ENCODE results near the gene HAVCR1. TPM values are rescaled to one million over a fixed set of nuclear protein-coding genes. Genes with fewer than 3 reads are reported as not detected.
"Not testable (repeated sequence)": the region's sequence is repeated elsewhere in the genome, so short reads cannot be mapped to it uniquely, and the experiment has no call there.

The HAVCR1 gene
- total RNA-seq, 1 experiment from 2014 or later = not detected

DNA sequence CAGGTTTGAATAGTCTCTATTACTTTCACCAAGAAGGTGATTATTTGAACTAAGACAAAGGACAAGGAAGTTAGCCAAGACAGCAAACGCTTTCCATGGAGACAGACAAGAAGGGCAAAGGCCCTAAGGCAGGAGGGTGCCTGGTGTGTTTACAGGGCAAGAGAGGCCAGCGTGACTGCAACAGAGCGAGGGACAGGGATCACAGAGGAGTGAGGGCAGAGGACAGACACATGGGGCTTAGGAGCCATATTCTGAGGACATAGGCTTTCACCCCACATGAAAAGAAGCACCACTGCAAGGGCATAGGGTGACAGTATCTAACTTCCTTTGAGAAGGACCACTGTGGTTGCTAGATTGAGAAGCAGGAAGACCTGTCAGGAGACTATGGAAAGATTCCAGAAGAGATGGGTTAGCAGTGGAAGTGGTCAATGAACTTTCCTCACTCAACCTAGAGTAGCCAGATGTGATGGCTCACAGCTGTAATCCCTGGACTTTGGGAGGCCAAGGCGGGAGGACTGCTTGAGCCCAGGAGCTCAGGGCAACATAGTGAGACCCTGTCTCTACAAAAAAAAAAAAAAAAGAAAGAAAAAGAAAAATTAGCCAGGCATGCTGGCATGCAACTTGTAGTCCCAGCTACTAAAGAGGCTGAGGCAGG lies 5.0 kb upstream of the HAVCR1 start:
- intact Hi-C loops (cut with micrococcal nuclease; ENCODE audit: unreplicated experiment) = no loop called here
- Histone ChIP-seq H3K4me1 (ENCODE audit: insufficient read depth, low read length, poor library complexity, severe bottlenecking) (no peaks in the 10 kb centered on the region), H3K9me3 (ENCODE audit: low read depth, low read length, poor library complexity, severe bottlenecking) (no peaks in the 10 kb centered on the region), H3K4me3 (ENCODE audit: low read depth, low read length, poor library complexity, severe bottlenecking) (no peak overlapping the region), H3K27ac (ENCODE audit: low read depth, low read length, poor library complexity, severe bottlenecking) (no peak overlapping the region), H3K27me3 (replicated peaks; ENCODE audit: insufficient read depth, low read depth, low read length, poor library complexity) (no peaks in the 10 kb centered on the region), H3K36me3 (ENCODE audit: insufficient read depth, low read length, poor library complexity, severe bottlenecking) (no peaks in the 10 kb centered on the region)
- no peak for DNase-seq (ENCODE audit: low spot score)
- ChIA-PET POLR2A (ENCODE audit: low non-redundant PET) (no interaction called here), CTCF (no interaction called here)
- TF ChIP-seq, protein P1, sequence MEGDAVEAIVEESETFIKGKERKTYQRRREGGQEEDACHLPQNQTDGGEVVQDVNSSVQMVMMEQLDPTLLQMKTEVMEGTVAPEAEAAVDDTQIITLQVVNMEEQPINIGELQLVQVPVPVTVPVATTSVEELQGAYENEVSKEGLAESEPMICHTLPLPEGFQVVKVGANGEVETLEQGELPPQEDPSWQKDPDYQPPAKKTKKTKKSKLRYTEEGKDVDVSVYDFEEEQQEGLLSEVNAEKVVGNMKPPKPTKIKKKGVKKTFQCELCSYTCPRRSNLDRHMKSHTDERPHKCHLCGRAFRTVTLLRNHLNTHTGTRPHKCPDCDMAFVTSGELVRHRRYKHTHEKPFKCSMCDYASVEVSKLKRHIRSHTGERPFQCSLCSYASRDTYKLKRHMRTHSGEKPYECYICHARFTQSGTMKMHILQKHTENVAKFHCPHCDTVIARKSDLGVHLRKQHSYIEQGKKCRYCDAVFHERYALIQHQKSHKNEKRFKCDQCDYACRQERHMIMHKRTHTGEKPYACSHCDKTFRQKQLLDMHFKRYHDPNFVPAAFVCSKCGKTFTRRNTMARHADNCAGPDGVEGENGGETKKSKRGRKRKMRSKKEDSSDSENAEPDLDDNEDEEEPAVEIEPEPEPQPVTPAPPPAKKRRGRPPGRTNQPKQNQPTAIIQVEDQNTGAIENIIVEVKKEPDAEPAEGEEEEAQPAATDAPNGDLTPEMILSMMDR (conservative IDR thresholded peaks at IDR 0.05; ENCODE audit: low read depth, low read length) = no peak
- no peak for TF ChIP-seq EZH2 (IDR thresholded peaks at IDR 0.05; ENCODE audit: borderline replicate concordance, low read depth, low read length, poor library complexity, severe bottlenecking)
- BruUV-seq (replicated peaks) = no TSS peak

DNA sequence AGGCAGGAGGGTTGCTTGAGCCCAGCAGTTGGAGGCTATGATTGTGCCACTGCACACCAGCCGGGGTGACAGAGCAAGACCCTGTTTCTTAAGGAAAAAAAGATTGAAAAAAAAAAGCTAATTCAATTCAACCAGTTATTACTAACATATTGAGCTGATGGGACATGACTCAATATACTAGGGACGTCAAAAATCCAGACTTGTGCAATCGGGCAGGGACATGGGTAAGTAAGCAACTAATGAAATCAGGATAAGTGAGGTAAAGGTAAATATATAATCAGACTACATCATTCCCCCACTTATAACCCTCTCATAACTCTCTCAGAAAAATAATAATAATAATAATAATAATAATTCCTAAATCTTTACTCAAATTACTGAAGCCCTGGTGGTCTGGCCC lies 975 bp upstream of the HAVCR1 start:
- BruUV-seq (replicated peaks) = no TSS peak
- Histone ChIP-seq H3K27ac (ENCODE audit: low read depth, low read length, poor library complexity, severe bottlenecking) (no peak overlapping the region), H3K4me3 (ENCODE audit: low read depth, low read length, poor library complexity, severe bottlenecking) (no peak overlapping the region), H3K4me1 (ENCODE audit: insufficient read depth, low read length, poor library complexity, severe bottlenecking) (no peaks in the 10 kb centered on the region), H3K27me3 (replicated peaks; ENCODE audit: insufficient read depth, low read depth, low read length, poor library complexity) (no peaks in the 10 kb centered on the region), H3K9me3 (ENCODE audit: low read depth, low read length, poor library complexity, severe bottlenecking) (no peaks in the 10 kb centered on the region), H3K36me3 (ENCODE audit: insufficient read depth, low read length, poor library complexity, severe bottlenecking) (no peaks in the 10 kb centered on the region)
- CTCF ChIA-PET = no interaction called here
- POLR2A ChIA-PET (ENCODE audit: low non-redundant PET) = no interaction called here
- intact Hi-C loops (cut with micrococcal nuclease; ENCODE audit: unreplicated experiment) = no loop called here
- DNase-seq (ENCODE audit: low spot score) = no peak
- no peak for TF ChIP-seq EZH2 (IDR thresholded peaks at IDR 0.05; ENCODE audit: borderline replicate concordance, low read depth, low read length, poor library complexity, severe bottlenecking)
- TF ChIP-seq, protein P1 (conservative IDR thresholded peaks at IDR 0.05; ENCODE audit: low read depth, low read length) = no peak

DNA sequence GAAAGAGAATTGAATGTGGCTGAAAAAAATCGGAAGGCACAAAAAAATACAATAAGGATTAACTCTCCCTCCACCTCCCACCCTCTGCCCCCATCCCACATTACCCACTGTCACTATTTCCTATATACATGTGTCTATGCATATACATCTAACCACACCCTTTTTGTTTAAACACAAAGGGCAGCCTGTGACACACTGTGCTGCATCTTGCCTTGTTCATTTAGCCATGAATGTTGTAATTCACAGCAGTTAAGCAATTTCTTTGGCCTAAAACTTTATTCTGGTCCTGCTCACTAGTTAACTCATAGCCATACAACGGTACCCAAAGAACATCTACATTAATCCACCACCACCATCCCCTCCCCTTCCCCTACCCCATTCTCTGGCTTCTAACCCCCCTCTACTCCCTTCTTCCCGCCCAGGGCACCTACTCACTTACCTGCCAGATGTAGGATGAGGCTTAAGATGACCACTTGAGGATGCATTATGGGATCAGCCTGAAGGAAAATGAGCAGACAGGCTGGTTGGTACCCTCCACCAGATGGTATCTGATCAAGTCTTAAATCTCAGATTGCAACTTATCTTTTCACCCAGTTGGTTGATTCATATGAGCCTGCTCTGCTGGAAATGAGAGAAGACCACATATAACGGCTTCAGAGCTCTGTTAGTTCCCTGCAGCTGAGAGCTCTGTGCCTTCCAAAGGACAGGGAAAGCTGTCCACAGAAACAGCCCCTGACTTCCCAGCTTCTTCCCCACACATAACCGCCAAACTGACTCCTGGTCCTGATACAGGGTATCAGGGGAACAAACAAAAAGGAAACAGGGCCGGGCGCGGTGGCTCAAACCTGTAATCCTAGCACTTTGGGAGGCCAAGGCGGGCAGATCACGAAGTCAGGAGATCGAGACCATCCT lies 1.2 kb downstream of the HAVCR1 start:
- no peaks in the 10 kb centered on the region for H3K4me1 ChIP-seq (ENCODE audit: insufficient read depth, low read length, poor library complexity, severe bottlenecking)
- intact Hi-C loops (cut with micrococcal nuclease; ENCODE audit: unreplicated experiment) = no loop called here
- no peaks in the 10 kb centered on the region for H3K27me3 ChIP-seq (replicated peaks; ENCODE audit: insufficient read depth, low read depth, low read length, poor library complexity)
- BruUV-seq (replicated peaks) = no TSS peak
- ChIA-PET CTCF (no interaction called here), POLR2A (ENCODE audit: low non-redundant PET) (no interaction called here)
- TF ChIP-seq, protein P1 (conservative IDR thresholded peaks at IDR 0.05; ENCODE audit: low read depth, low read length) = no peak
- no peak for TF ChIP-seq EZH2 (IDR thresholded peaks at IDR 0.05; ENCODE audit: borderline replicate concordance, low read depth, low read length, poor library complexity, severe bottlenecking)
- DNase-seq (ENCODE audit: low spot score) = no peak
- no peak overlapping the region for H3K27ac ChIP-seq (ENCODE audit: low read depth, low read length, poor library complexity, severe bottlenecking)
- no peak overlapping the region for H3K4me3 ChIP-seq (ENCODE audit: low read depth, low read length, poor library complexity, severe bottlenecking)
- H3K36me3 ChIP-seq (ENCODE audit: insufficient read depth, low read length, poor library complexity, severe bottlenecking) = no peaks in the 10 kb centered on the region
- no peaks in the 10 kb centered on the region for H3K9me3 ChIP-seq (ENCODE audit: low read depth, low read length, poor library complexity, severe bottlenecking)

DNA sequence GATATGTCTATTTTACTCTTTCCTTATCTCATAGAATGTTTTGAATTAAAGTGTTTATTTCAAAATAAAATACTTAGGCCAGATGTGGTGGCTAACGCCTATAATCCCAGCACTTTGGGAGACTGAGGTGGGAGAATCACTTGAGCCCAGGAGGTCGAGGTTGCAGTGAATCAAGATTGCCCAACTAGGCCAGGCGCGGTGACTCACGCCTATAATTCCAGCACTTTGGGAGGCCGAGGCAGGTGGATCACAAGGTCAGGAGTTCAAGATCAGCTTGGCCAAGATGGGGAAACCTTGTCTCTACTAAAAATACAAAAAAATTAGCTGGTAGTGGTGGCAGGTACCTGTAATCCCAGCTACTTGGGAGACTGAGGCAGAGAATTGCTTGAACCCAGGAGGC lies 2.1 kb downstream of the HAVCR1 start:
- intact Hi-C loops (cut with micrococcal nuclease; ENCODE audit: unreplicated experiment); BruUV-seq (replicated peaks); H3K4me1 ChIP-seq (ENCODE audit: insufficient read depth, low read length, poor library complexity, severe bottlenecking); CTCF ChIA-PET; H3K4me3 ChIP-seq (ENCODE audit: low read depth, low read length, poor library complexity, severe bottlenecking); H3K36me3 ChIP-seq (ENCODE audit: insufficient read depth, low read length, poor library complexity, severe bottlenecking); DNase-seq (ENCODE audit: low spot score); H3K9me3 ChIP-seq (ENCODE audit: low read depth, low read length, poor library complexity, severe bottlenecking); H3K27me3 ChIP-seq (replicated peaks; ENCODE audit: insufficient read depth, low read depth, low read length, poor library complexity); H3K27ac ChIP-seq (ENCODE audit: low read depth, low read length, poor library complexity, severe bottlenecking); POLR2A ChIA-PET (ENCODE audit: low non-redundant PET): not testable (repeated sequence)

Measured in A673 (cell line).